Daoy (cell line): ENCODE data around the gene SDHA. TPM values are rescaled to one million over a fixed set of nuclear protein-coding genes. Genes with fewer than 3 reads are reported as not detected.
"Not testable (repeated sequence)": the region's sequence is repeated elsewhere in the genome, so short reads cannot be mapped to it uniquely, and the experiment has no call there.

Experiments used
- DNase-seq: peaks from one replicate; pipeline ENCODE4 v3.0.0-alpha.2; 2015; ENCODE audit warnings: low read depth
- total RNA-seq: library from RNA; depleted of rRNA; stranded (reverse); fragments of >200 nt; shearing (Covaris generic); gene quantifications from 2 replicates; pipeline ENCODE4 v1.2.3, GENCODE V29; 2014

Gene SDHA
- total RNA-seq, 1 experiment from 2014 or later: 97.6 TPM

DNA sequence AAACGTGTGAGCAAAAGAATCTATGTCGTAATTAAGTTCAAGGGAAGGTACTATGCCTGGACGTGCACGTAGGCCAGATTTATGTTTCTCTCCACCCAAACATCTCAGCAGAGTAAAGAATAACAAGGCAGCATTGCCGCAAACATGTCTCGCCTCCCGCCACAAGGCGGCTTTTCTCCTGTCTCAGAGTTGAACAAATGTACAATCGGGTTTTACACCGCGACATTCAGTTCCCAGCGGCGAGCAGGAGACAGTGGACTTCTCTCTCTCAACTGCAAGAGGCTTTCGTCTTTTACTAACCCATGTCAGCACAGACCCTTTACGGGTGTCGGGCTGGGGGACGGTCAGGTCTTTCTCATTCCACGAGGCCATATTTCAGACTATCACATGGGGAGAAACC, 21.1 kb upstream of the SDHA start:
- DNase-seq: not testable (repeated sequence)

DNA sequence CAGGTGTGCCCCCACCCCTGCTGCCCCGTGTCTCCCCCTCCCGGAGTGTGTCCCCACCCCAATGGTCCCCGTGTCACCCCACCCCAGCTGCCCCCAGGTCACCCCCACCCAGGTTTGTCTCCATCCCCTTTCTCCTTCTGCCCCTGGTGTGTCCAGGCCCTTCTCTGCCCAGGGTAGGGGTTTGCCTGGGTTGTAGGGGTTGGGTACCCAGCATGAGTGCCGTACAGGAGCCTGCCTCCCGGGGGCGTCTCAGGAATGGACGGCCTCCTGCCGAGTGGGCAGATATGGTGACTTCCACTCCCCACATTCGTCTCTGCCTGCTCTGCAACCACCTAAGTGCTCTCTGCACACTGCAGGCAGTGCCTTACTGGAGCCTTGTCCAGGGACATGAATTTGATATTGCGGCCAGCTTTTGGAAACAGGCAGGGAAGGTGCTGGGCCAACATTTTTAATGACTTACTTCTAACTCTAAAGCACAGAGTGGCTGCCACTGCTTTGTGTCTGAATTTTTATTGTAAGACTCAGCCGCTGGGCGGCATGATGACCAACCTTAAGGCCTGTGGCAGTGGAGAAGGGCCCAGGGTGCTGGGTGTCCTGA, 20.1 kb upstream of the SDHA start:
- no peak for DNase-seq

DNA sequence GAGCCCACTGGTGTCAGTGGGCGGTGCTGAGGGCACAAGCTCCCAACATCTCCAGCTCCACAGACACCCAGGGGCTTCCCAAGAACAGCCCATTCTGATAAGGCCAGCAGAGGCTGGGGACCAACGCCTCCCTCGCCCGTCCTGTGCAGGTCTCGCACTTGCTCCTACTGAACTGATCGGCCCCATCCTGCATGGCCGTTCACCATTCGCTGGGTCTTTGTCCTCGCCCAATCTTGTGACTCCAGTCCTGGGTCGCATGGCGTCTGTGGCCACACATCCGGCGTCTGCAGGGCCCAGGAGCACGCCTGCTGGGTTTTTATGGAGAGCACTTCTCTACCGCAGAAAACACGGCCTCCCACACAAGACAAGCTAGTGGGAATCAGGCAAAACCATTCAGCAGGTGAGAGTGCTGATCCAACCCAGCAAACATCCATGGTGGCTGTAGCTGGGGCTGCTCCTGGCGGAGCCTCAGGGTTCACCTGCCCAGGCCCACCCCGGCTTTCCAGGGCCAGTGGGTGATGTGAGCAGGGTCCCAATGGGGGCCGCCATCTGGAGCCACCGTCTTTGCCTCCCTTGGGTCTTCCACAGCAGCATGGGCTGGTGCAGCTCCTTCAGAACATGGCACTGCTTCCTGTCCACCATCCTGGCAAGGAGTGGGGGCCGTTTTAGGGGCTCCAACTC, 19.5 kb upstream of the SDHA start:
- no peak for DNase-seq

DNA sequence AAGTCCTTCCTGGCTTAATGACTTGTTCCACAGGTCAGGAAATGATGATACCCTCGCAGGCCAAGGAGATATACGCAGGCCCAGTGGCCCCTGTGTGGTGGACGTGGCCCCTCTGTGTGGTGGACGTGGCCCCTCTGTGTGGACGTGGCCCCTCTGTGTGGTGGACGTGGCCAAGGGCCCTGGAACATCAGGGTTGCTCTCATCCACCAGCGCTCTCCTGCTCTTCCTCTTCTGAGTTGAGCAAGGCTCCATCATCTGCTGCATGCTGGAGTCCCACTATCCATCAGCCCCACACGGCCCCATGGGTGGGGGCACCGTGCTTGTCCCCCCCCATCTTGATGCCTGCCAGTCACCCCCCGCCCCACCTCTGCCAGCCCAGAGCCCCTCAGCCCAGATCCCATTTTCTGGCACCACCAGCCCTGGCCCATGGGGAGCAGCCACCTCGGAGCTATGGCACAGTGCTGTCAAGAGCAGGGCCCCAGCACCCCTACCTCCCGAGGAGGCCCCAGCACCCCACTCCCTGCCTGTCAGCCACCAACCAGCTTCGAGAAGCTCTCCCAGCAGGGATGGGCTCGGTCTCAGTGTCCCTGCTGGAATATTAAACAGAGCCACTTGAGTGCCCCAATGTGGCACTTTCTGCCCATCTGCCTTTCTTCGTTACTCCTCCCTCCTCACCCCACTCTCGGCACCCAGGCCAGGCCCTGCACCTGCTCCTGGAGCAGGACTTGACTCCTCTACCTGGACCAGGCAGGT, 18.7 kb upstream of the SDHA start:
- no peak for DNase-seq

DNA sequence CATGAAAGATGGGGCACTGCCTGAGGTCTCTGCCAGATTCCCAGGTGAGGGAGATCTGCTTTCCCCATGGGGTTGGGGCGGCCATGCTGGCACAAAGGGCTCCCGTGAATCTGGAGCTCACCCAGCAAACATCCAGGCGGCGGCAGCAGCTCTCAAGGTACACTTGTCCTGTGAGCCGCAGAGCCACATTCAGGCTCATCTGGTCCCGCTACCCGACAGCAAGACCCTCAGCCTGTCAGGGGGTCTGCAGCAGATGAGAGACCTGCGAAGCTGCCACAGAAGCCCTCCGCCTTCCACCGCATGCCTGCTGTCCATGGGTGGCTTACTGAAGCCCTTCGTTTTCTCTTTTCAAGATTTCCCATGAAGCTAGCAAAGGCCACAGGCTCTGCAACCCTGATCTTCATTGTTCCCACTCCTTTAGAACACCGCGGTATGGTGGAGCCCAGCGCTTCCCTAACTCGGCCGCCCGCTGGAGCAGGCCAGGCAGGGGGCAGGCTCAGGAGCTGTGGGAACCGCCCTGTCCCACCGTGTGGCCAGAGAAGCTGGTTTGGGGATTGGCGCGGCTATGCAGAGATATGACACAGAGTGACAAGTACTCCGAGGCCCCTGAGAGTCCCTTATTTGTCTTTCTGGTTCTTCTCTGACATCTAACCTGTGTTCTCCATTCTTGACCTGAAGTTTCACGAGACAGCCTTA, 18.0 kb upstream of the SDHA start:
- no peak for DNase-seq

DNA sequence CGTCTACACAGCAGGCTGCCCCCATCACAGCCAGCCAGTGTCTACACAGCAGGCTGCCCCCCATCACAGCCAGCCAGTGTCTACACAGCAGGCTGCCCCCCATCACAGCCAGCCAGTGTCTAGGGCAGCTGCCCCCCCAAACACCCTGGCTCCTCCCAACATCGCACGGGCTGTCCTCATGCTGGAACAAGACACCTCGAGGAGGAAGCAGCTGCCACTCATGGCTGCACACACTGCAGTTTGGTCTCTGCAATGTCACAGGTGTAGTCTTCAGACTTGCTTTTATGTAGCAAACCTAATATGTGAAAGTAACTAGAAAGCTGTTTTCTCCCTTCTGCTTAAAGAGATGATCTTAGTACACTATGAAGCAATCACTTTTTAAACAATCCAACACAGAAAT, 17.1 kb upstream of the SDHA start:
- DNase-seq: no peak

DNA sequence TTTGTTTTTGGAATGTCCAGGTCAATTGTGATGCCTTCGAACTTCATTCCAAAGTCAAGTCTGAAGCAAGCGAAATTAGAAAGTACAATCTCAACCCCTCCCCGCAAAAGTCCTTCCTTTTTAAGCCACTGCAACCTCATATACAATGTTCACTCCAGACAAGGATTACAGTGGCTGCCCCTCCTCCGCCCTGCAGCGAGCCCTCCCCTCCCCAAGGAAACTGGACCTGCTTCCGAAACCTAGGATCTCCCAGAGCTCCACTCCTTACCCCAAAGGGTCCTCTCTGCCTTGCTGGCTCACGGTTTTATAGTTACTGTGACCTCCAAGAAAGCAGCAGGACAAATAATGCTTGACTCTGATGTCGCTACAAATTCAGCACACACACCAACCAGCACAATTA, 16.4 kb upstream of the SDHA start:
- DNase-seq: no peak

DNA sequence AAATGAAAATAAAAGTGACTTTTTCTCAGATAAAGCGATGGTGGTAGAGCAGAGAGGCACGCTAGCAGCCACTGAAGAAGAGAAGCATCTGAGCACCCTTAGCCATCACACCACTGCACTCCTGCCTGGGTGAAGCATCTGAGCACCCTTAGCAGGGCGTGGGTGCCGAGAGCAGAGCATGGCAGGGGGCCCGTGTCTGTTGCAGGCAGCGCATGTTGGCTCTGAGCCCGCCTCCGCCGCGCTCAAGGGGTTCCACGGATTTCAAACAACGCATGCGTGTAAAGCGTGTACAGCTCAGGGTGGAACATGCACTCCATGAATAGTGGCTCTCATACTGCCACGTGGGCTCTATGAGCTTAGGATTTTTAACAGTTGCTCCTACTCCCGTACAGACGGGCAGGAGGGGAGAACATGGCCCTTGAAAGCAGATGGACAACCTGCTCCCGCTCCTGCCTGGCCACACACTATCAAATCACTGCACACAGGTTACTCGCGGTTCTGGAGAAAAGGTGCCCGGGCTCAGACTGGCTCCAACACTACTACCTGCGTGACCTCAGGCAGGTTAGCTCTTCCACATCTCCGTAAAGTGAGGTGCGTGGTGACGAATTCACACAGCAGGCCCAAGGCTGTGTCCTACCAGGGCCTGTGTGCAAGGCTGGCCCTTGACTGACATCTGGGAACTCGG, 14.7 kb upstream of the SDHA start:
- no peak for DNase-seq

DNA sequence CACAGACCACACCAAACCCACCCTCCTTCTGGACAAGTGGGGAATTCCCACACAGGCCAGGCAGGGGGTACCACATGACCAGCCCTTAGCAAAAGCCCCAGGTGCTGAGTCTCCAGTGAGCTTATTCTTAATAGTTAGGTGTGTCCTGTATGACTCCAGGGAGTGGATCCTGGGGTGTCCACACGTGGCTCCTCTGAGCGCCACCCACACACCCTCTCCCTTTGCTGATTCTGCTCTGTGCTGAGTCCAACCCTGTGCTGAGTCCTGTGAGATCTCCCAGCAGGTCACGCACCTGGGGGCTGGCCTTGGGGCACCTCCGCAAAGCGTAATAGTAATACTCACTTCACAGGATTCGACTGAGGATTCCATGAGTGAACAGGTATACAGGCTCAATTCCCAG, 14.1 kb upstream of the SDHA start:
- no peak for DNase-seq

DNA sequence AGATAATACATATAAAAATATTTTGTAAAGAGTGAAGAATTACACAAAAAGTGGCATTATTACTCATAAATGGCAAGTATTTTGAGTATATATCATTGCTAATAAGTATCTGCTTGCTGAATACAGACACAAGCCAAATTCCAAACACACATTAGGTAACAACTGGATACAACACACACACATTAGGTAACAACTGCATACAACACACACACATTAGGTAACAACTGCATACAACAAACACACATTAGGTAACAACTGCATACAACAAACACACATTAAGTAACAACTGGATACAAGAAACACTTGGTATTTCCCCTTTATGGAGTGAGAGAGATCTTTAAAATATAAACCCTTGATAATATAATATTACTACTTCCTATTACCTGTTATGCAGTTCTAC, 13.7 kb upstream of the SDHA start:
- DNase-seq: no peak

DNA sequence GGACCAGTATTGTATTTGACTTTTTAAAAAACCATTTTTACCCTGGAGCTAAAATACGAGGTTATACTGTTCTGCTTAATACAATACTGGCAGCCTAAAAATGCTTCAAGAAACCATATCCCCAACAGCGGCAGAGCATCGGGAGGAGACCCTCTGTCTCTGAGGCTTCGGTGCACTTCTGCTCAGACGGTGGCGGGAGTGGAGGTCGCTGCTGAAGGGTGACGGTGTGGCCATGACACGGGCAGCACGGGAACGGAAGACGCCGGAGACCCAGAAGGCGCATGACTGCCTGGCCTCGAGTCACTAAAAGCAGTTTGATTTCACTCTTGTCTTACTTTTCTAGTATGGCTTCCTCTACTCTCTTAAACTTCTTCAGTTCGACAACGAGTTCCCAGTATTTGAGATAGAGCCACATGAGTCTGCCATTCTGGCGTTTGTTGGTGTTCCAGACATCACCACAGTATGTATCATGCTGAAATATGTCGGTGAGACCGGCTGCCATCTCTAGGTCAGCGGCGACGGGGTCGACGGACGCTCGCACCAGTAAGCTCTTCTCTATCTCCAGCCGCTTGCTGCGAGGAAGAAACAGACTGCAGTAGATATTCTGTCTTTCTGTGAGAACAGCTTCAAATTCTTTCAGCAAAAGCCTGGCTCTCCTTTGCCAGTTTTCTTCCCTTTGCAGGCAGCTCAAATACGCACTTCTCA, 13.0 kb upstream of the SDHA start:
- no peak for DNase-seq

DNA sequence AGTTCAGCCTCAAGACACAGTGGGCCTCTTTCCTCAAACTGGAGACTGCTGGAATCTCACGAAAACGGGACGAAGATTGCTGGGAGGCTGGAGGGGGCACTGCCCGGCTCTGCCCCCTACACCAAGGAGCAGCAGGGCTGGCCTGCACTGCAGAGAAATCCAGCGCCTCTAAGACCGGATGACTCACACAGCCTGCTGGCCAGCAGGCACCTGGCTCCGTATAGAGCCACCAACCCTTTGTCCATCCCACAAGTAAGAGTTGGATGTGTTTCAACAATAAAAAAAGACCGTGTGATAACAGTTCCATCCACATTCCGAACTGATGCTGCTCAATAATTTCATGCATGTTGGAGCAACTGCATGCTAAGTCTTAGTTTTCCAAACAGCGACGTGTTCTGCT, 11.7 kb upstream of the SDHA start:
- peak; percentile 29 for DNase-seq

DNA sequence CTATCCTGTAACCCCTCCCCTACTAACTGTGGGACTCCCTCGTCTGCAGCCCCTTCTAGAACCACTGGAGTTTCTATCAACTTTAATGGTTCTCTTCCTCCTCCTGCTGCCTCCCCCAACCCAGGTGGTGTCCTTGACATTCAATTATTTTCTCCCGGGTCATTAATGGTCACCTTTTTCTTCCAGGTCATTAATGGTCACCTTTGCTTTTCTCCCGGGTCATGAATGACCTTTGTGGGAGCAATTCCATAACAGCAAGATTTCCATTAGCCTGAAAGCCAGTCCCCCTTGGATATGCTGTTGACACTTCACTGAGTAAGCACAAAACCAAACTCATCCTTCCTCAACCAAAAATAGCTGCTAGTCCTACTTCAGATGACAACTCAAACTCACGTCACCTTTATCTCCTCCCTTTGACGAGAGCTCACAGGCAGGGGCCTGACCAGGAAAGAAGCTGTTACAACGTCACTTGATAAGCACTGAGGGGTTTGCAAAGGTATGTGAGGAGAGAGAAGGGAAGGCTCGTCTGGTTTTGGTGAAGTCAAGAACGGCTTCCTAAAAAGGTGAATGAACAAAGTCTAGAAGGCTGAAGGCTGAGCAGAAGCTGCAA, 11.1 kb upstream of the SDHA start:
- no peak for DNase-seq

DNA sequence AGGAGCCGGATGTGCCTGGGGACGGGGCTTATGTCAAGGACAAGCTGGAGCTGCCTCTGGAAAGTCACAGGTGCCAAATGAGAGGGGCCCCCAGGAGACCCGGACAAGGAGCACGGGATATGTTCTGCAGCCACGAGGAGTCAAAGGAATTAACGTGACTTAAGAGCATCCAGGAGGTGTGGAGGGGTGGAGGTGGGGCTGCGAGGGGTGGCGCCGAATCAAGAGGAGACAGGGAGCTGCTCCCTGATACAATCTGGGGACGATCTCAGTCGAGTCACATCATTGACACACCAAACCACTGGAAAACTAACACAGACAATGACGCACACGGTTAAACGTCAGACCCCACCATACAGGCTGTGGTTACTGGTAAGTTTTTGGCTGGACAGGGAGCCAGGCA, 10.5 kb upstream of the SDHA start:
- peak; percentile 28 for DNase-seq

DNA sequence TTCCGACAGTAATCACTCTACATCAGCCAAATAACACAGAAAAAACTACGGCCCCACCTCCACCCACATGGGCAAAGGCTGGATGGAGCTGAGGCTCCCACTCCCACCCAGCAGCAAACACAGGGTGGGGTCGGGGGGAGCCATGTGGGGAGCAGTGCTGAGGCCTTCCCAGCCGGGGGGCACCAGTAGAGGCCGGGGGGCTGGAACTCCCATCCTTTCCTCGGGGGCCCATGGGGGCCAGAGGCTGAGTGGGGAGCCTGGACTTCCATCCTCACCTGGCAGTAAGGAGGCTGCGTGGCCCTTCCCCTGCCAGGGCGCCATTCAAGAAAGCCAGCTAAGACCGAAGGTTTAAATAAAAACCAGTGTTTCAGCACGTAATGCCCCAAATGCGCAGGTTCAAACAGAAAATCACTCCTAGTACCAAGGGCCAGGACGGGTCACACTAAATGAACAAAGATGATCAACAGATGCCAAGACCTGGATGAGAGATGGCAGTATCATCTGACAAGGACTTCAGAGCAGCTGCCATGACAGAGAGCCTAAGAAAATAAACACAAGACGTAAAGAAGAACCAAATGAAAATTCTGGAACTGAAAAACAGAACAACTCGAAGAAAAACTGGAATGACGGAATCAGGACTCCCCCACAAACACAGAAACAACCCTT, 9.5 kb upstream of the SDHA start:
- DNase-seq: no peak

DNA sequence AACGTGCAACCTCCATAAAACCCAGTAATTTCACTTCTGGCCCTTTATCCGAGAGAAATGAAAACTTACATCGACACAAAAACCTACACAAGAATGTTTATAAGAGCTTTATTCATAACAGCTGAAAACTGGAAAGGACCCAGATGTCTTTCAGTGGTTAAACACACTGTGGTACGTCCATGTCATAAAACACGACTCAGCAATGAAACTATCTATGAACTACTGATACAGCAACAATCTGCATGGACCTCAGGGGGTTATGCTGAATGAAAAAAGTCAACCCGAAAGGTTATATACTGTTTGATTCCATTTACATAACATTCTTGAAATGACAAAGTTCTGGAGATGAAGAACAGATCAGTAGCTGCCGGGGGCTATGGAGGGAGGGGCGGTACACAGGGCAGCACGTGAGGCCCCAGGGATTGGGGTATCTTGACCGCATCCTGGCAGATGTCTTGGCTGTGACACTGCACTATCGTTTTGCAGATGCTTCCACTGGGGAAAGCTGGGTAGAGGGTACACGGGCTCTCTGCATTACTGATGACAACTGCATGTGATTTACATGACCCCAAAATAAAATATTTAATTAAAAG, 4.2 kb upstream of the SDHA start:
- no peak for DNase-seq

DNA sequence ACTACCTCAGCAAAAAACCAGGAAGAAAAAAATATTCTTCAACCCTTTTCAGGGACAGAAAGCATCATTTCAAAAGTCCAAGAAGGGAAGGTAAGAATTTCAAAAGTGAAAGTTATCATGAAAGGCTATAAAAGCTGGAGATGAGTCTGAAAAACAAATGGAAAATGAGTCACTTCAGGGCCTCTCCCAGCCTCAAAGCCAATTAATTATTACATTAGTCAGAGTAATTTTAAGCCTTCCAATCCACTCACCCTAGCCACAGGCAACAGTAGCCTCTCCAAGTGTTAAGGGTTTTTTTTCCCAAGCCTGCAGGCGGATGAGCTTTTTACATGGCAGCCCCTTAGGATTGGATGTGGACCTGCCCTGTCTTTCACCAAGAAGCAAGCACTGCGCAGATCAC, 2.9 kb upstream of the SDHA start:
- DNase-seq: peak; percentile 30

DNA sequence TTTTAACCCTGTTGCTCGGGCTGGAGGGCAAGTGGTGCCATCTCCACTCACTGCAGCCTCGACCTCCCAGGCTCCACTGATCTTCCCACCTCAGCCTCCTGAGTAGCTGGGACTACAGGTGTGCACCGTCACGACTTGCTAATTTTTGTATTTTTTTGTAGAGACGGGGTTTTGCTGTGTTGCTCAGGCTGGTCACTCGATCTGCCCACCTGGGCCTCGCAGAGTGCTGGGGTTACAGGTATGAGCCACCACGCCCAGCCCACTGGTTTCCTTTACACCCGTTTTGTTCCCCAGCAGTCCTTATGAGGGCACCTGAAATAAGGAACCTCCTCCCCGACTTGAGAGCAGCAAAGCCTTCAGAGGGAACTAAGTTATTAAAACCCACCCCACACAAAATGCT, 2.0 kb upstream of the SDHA start:
- DNase-seq: not testable (repeated sequence)

DNA sequence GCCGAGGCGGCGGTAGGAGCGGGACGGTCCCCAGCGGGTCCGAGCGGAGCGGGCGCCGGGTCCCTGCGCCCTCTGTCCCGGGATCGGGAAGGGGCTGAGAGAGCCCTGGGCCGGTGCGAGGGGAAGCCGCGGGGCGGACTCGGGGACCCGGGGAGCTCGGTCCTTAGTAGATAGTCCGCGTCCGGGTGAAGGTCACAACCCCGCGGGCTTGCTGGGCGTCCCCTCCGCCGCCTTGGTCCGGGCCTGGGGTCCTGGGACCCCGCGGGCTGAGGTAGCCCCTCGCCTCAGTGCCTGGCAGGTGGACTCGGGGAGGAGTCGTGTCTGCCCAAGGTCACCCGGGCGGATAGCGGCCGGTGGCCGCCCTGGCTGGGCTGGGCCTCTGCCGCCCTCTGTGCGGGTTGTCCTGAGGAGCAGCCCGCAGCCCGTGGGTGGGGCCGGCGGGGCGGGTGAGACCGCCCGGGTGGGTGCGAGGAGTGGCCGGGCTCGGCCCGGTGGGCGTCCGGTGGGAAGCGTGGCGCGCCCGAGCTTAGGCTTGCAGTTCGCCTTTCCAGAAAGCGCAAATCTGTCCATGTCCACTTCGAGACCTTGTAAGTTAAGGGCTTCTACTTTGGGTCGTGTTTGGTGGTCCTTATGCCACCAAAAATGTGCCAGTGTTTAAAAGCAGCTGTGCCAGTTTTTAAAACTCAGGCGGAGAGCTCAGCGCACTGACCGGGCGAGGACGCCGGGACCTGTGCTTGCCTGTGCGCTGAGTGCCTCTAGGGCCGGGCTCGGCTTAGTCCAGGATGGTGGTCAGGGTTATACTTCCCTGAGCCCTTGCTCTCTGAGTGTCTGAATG, 554 bp downstream of the SDHA start:
- peak; percentile 36 for DNase-seq
